GM21529 (cell line): ENCODE data around the gene OR8K1.

ENCODE experiments used
- ATAC-seq: cut with Tn5 transposase; IDR thresholded peaks from one replicate; pipeline ENCODE4 v1.9.1; 2021; ENCODE audit not compliant: unreplicated experiment

Gene OR8K1

DNA sequence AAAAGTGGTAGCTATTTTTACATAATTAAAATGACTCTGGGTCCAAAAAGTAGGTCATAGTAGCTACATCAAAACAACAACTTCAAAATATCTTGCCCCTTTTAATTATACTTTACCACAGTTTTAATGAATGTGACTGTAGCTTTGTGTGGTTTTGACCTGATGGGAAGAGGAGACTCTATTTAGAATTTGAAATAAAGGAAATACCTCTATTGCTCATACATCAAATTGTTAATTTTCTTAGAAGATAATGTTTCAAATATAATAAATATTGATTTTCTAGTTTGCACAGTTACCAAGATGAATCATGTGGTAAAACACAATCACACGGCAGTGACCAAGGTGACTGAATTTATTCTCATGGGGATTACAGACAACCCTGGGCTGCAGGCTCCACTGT lies at the start of gene OR8K1:
OR8K1 (plus strand) TSS at position 301 of the 400 bp plus-strand sequence; CDS start at position 301, 0 bp downstream.
- ATAC-seq = no peak

DNA sequence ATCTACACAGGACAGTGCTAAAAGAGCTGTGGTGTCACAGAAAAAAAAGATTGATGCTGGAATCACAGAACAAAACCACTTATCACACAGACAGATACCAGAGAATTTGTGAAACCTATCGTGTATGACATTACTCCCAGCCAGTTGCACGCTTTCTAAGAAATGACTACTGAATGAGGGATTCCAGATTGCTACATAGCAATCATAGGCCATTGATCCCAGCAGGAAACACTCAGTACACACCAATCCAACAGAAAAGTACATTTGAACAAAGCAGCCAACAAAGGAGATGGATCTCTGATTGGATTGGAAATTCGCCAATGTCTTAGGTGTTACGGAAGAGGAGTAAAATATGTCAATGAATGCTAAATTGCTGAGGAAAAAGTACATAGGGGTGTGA lies 48.9 kb upstream of the OR8K1 start:
- ATAC-seq = no peak

DNA sequence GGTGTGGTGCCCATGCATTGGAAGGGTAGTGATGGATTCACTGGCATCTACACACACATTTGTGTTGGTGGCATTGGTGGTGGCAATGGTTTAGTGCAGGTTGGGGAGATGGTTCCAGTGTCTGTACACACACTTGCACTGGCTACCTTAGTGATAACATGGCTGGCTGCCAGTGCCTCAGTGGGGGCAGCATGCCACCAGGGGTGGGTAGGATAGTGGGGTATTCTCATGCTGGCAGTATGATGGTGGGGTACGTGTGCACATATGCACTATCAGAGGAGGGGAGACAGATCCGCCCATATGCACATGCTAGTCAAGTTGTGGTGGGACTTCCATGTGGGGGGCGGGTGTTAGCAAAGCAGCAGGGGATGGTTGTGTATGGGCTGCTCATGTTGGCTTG lies 38.0 kb upstream of the OR8K1 start:
- no peak for ATAC-seq

DNA sequence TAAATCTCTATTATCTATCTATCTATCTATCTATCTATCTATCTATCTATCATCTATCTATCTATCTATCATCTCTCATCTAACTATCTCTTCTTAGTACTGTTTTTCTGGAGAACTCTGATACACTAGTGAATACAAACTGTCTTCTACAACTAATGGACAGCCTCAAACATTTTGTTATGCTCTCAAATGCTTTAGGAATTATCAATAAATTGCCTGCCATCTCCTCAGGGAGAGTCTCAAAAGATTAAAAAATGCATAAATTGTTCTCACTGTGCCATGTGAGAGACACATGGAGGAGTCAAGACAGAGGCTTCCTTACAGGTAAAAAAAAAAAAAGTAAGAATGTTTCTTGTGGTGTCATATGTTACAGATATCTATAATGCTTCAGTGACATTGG lies 31.0 kb upstream of the OR8K1 start, which contains the start of gene OR8K3:
OR8K3 (plus strand) TSS at position 301 of the 400 bp plus-strand sequence. CDS start 3,163 bp downstream, outside the sequence.
- ATAC-seq = no peak

DNA sequence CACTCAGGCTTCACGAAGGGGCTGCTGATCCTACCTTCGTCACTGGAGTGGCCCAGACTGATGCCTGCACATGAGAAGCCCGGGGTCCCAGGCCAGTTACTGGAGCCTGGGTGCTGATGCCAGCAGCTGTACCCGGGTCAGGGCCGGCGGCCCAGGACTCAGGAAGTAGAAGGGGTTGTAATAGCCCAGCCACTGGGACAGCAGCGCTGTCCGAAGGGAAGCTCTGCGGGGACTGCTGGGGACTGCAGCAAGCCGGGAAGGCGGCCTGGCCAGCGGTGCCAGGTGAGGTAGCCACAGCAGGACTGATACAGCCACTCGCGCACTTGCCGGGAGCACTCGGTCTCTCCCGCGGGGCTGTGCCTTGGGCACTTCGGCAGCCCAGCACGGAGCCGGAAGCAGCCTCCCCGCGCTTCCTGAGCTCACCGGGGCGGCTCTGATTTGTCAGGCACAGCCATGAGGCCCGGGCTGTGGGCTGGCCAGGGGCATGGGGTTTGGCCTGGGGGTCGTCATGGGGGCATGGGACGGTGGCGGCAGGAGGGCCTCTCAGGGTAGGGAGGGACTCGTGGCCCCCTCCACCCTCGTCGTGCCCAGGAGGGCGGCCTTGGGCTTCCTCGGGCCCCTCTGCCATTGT lies 13.9 kb upstream of the OR8K1 start:
- no peak for ATAC-seq

DNA sequence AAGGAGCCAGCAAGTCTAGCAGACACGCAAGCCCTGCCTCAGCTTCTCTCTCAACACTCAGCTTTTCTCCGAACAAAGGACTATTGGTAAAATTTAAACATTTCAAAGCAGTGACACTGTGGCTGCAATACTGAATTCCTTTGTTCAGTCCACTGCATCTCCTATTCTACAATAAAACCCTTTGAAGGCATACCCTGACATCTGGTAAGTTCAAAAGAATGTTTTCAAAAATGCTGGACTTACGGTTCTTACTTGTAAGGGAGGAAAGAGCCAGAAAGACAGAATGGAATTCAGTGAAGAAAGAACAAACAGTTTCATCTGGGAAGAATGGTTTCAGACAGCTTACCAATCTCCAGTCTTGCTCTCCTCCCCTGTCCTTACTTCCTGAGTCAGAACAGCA lies 12.7 kb upstream of the OR8K1 start:
- no peak for ATAC-seq

- ATAC-seq = no peak
Measured at GRCh38 chr11:56340289-56340688, 5.5 kb upstream of the OR8K1 start.

DNA sequence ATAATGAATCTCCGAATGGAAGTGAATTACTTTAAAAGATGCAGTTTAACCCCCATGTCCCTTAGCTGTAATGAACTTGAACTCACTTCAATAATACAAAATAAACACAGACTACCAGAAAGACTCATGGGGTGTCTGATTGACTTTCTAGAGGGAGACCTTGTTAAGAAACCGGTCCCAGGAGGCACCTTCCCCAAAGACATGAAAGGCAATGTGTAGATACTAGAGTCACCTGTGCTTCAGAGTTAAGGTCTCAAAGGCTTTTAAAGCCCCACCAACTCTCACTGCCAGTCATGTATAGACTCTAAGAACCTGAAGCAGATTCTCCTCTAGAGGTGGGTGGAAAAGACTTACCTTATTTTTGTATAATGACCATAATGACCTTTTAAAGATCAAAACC lies 8.2 kb downstream of the OR8K1 start, which contains the start of gene OR8J1:
OR8J1 (plus strand) TSS at position 301 of the 400 bp plus-strand sequence. CDS start 5,956 bp downstream, outside the sequence.
- ATAC-seq = no peak

- ATAC-seq = no peak
Measured at GRCh38 chr11:56375324-56375723, 29.5 kb downstream of the OR8K1 start, which contains the start of gene OR8U1. Gene OR8U1 (plus strand): TSS chr11:56375624. CDS start chr11:56375624, 0 bp downstream.

GRCh38 chr11:56380120-56380519 lies 34.3 kb downstream of the OR8K1 start:
- no peak for ATAC-seq

DNA sequence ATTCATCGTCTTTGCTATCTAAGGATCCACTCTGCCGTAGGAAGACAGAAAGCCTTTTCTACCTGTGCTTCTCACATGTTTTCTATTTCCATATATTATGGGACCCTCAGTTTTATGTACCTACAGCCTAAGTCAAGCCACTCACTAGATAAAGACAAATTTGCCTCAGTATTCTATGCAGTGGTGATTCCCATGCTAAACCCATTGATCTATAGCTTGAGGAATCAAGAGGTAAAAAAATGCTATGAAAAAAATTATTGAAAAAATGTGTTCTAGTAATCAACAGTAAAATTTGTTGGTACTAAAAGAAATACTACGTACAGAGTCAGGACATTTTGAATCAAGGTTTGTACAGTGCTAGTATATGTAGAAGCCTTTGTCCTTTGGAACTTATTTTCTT lies 48.5 kb downstream of the OR8K1 start:
- ATAC-seq = no peak

- no peak for ATAC-seq
Measured at GRCh38 chr11:56396047-56396446, 50.2 kb downstream of the OR8K1 start.
